Hematopoietic multipotent progenitor cell treated with erythropoietin and hydrocortisone succinate and interleukin-3 and kit ligand, for 8 days (in vitro differentiated cells): ENCODE results near the gene ATXN1.
"Not testable (repeated sequence)": the region's sequence is repeated elsewhere in the genome, so short reads cannot be mapped to it uniquely, and the experiment has no call there.

Experiments used
- DNase-seq: peaks from one replicate; pipeline ENCODE4 v3.0.0-alpha.2; 2015

Gene ATXN1

DNA sequence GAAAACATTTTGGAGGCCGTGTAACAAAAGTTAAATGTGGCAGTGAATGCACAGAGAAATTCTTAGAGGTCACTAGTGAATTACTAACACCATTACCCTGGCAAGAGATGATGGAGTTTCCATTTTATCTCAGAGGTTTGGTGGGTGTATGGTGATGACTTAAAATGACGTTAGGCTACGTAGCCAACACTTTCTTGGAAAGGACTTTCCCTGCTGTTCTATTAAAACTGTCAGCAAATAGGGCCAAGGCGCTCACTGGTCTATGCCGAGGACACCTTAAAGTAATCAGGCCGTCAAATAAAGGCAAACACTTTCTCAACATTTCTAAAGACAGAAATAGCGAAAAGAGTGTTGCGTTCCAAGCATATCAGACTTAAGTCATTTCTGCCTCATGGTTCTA, 362.1 kb downstream of the ATXN1 start:
- DNase-seq, result no peak

DNA sequence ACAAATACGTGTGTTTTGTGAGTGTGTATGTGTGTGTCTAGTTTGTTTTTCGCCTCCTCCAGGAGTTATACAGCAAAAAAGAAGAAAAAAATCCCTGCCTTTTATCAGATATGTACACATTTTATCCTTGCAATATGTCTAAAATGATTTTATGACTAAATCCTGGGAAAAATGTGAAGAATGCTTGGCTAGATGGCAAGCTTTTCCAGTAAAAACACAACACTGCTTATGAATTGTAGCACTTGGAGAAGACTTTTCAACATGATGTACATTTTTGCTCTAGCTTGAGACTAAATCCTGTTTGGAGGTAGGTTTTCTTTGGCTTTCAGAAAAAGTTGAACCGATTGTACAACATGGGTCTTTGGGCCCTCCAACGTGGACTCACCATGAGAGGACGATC, 362.7 kb downstream of the ATXN1 start:
- no peak for DNase-seq

DNA sequence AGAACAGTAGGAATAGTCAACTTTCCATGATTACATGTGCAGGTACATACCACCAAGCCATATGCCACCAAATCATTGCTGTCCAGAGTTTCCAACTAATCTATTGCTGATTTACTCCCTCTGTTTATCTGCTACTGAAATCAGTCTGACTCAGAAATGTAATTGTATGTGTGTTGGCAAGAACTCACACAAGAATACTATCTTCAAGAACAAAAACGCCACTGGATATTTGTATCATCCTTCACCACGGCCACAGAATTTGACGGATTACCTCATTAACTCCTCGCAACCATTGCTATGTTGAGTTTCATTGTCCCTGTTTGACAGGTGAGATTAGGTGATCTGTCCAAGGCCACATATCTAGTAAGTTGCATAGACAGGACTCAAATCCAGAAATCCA, 363.6 kb downstream of the ATXN1 start:
- DNase-seq, result no peak

DNA sequence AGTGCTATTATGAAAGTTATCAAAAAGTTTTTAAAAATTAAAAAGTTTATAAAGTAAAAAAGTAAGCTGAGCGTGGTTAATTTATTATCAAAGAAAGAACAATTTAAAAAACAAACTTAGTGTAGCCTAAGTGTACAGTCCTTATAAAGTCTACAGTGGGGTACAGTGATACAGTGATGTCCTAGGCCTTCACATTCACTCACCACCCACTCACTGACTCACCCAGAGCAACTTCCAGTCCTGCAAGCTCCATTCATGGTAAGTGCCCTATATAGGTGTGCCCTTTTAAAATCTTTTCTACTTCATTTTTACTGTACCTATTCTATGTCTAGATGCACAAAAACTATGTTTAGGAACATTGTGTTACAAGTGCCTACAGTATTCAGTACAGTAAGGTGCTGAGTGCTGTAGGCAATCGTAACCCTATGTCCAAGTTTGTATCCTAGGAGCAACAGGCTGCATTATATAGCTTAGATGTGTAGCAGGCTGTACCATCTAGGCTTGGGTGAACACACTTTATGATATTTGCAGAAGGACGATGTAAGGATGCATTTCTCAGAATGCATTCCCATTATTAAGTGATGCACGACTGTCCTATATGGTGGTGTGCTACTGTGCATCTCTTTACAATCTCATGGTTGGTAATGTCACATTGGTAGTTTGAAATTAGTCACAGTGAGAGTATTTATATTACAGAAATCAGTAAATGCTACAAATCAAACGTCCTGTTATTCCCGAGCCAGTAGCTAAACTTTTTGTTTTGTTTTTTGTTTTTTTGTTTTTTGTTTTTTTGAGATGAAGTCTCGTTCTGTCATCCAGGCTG, 364.6 kb downstream of the ATXN1 start:
- DNase-seq, result no peak

DNA sequence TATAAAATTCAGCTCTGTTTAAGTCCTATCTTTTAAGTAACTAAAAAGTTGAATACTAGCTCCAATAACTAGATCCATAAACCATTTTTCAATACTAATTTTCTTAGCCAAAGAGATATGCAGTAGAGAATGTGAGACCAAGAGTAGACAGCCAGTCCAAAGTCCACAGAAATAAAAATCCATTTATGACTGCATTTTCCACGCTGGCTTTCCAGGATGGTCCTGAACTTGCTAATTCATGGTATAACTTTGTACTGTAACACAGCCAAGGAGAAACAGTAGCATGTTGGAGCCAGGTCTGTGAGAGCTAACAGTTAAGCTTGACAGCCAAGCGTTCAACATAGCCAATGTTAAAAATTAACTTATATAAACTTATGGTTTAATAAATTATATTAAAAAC, 366.6 kb downstream of the ATXN1 start:
- no peak for DNase-seq

DNA sequence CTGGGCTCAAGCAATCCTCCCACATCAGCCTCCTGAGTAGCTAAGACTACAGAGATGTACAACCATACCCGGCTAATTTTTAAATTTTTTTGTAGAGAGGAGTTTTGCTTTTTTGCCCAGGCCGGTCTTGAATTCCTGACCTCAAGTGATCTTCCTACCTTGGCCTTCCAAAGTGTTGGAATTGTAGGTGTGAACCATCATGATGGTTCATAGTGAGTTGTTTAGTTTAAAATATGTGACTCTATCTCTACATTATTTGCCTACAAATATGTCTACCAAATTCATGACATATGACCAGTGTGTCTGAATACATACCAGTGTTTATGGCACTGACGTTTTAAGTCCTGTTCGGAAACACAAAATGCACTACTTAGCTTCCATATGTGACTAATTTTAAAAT, 367.9 kb downstream of the ATXN1 start:
- no peak for DNase-seq

DNA sequence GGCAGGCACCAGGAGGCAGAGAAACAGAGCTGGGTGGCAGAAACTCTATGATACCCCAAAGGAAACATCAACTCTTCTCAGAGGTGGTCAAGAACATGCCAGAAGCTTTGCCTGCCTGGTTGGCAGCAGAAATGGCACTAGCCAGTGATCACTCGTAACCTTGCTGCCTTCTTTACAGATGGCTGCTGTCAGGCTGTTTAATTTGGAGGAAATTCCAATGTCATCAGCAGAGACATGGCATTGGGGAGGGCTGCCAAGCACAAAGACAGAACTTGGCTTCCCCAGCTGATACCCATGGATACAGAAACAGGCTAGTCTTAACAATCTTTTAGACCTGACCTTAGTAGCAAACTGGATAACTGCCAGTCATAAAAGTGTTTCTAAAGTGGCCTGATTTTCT, 369.2 kb downstream of the ATXN1 start:
- no peak for DNase-seq

DNA sequence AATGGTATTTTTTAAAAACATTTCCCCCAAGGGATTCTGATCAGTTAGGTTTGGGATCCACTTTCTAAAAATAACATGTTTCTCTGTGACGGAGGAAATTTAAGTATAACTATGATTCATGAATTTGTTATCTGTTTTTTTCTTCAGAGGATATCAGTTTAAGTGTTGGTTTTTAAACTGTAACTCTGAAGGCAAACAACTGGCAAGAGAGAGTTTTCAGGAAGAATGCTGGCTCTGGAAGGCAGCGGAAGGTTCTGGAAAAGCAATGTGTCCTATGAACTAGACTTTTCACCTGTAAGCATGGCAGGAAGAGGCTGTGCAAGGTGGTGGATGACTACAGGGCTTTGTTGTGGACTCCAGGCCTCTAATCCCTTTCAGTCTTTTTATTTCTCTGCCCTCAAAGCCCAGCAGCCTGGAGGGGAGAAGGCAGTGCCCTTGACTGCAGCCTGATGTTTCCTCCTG, 369.8 kb downstream of the ATXN1 start:
- DNase-seq, result no peak

DNA sequence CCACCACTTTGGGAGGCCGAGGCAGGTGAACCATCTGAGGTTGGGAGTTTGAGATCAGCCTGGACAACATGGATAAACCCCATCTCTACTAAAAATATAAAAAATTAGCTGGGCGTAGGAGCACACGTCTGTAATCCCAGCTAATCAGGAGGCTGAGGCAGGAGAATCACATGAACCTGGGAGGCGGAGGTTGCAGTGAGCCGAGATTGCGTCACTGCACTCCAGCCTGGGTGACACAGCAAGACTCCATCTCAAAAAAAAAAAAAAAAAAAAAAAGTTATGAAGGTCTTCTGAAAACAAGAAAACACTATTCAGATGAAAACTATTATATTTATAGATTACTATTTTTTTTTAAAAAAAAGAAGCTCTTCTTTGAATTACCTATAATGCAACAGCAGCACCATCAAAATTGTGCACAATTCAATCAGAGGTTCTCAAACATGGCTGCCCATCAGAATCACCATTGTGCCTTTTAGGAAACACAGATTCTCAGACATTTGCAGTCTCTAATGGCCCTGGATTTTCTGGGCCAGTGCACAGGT, 370.3 kb downstream of the ATXN1 start:
- not testable (repeated sequence) for DNase-seq

DNA sequence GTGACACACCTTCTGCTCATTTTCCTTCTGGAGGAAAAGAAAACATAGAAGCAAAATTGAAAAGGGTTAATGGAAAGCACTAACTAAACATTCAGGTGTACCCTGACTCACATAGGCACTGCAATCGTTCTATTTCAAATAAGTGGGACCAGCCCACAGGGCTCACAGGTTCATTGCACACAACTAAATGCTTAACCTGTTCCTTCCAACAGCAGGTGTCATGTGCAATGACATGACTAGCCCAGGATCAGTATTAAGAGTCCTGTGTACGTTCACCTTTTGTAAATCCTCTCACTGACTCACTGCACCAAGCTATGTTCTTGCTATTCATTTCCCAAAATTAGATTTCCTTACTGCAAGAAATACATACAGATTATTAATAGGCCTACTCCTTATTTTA, 371.6 kb downstream of the ATXN1 start:
- DNase-seq, result no peak

DNA sequence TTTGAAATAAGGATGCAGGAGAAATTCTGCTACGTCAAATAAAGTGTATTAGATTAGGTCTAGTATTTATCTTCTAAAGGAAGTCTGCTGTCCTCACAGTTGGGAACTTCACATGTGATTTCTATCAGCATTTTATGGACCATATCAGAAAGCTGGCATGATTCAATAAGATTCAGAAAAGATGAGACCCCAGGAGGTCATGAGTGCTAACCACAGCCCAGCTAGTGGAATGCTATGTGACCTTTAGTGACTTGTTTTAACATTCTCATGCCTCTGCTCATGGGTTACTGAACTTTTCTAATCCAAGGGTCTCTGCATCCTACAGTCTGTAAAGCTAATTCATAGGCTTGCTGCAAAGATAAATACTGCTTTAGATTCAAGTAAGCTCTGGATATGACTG, 372.8 kb downstream of the ATXN1 start:
- DNase-seq, result no peak

DNA sequence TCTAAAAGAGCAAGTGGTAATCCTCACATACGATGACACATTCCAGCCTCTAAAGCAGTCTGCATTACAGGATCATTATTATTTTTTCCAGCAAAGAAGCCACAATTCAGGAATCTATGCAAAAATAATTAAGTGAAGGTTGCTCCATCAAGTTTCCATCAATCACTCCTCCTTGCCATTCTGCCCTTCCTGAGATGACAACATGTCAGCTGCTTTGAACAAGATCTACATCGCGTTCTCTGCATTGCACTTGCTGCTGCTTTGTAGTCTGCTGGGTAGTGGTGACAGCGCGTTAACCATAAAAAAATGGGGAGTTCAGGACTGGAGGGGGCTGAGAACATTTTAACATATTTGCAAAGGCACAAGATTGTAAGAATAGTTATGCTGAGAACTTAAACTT, 375.2 kb downstream of the ATXN1 start:
- no peak for DNase-seq

DNA sequence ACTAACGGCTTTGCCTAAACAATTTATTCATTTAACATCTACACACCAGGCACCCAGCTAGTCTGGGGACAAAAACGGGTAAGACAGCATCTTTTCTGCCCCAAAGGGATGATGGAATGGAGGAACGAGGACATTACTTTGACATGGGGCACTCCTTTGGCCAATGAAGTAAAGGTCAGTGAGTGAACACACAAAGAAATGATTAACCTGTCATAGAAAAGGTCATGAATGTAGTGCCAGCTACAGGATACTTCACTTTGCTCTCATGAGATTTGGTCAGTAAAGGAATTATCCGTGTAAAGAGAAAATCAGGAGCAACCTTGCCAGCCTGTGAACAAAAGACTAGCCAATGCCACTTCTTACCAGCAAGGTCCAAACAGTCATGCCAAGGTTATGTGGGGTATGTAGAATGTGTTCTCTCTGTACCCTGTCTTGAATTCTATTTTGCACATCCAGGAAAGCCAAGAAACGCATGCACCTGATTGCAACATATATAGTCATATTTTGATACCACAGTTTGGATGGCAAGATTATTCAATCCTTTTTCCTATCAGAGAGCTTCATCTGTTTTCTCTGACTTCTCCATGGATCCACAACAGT, 377.6 kb downstream of the ATXN1 start:
- no peak for DNase-seq

DNA sequence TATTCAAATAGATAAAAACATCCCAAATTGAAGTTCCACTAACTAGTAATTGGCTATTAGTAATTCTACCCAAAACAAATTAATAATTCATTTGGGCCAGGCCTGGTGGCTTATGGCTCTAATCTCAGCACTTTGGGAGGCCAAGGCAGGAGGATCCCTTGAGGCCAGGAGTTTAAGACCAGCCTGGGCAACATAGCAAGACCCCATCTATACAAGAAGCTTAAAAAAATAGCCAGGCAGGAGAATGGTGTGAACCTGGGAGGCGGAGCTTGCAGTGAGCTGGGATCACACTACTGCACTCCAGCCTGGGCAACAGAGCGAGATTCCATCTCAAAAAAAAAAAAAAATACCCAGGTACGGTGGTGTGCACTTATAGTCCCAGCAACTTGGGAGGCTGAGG, 379.3 kb downstream of the ATXN1 start:
- DNase-seq, result not testable (repeated sequence)

DNA sequence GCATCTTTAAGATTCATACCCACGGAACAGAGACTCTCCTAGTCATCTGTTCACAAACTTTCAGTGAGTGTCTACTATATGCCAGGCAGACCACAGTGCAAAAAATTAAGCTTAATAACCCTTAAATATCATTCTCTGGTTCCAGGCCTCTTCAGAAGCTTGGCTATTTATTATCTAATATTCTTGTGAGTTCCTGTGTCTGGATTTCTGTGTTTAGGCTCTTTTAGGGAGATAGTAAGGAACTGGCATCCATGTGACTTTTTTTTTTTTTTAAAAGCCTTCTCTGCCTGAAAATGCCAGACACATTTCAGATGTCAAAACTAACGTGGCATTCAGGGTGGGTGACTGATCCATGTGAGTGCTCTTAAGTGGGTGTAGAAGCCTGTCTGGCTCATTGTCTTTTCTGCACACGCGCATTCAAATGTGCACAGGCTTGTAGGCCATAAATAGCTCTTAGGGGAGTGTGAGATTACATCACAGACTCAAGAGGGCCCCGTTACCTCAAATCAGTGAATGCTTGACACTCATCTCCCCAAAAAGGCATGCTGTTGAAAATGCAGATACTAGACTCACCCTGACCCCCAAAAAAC, 380.9 kb downstream of the ATXN1 start:
- DNase-seq, result no peak

DNA sequence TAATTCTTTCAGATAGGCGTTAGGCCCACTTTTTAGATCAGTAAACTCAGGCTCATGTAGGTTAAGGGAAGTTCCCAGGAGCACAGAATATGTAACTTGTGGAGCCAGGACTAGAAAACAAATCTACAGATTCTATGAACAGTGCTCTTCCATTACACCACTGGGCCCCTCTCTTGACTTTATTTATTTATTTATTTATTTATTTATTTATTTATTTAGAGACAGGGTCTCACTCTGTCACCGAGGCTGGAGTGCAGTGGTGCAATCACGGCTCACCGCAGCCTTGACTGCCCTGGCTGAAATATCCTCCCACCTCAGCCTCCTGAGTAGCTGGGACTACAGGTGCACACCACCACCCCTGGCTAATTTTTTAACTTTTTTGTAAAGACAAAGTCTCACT, 382.9 kb downstream of the ATXN1 start:
- DNase-seq, result not testable (repeated sequence)

DNA sequence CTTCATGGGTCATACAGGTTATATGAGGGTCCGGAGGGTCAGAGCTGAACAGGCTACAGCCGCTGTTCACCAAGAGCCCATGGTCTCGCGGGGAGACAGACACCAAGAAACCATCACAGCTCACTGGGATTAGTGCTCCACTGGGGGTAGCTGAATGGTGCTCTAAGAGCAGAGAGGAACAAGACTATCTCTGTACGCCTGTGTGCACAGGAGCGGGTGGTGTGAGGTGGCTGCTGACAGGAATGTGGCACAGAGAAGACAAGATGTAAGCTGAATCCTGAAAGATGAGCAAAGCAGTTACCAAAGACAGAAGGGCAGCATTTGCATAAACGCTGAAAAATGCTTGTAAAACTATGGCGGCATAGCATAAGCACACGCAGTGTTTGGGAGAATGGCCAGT, 383.8 kb downstream of the ATXN1 start:
- no peak for DNase-seq

DNA sequence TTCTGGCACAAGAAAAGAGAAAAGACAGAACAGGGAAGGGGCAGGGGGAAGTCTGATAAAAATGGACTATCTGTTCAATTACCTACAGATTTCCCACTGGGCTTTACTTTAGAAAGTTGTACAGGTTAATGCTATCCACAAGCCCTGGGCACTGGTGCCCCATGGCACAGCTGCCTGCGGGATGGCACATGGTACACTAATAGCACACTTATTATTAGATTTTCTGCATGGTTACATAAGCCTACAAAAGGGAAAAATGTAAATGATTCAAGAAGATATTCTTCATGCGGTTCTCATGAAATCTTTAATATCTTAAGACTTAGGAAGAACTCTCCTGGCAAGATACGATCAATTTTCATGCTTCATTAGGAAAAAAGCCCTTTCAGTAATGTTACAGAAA, 385.4 kb downstream of the ATXN1 start:
- no peak for DNase-seq

DNA sequence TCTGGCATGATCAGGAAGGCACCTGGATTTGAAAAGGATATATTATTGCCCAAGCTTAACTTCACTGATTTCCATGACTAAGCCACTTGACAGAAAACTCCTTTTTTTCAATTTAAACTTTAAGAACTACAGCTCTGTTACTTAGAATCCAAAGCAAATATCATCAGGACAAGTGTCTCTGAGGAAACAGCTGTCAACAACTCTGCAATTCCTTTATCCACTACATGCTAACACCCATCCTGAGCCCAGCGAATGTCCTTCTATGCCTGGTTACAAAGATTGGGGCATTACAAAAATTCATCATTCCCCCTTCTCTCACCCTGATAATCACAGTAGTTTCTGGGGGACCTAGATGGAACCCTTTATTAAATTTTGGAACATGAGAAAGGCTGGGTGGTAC, 386.1 kb downstream of the ATXN1 start:
- DNase-seq, result no peak

DNA sequence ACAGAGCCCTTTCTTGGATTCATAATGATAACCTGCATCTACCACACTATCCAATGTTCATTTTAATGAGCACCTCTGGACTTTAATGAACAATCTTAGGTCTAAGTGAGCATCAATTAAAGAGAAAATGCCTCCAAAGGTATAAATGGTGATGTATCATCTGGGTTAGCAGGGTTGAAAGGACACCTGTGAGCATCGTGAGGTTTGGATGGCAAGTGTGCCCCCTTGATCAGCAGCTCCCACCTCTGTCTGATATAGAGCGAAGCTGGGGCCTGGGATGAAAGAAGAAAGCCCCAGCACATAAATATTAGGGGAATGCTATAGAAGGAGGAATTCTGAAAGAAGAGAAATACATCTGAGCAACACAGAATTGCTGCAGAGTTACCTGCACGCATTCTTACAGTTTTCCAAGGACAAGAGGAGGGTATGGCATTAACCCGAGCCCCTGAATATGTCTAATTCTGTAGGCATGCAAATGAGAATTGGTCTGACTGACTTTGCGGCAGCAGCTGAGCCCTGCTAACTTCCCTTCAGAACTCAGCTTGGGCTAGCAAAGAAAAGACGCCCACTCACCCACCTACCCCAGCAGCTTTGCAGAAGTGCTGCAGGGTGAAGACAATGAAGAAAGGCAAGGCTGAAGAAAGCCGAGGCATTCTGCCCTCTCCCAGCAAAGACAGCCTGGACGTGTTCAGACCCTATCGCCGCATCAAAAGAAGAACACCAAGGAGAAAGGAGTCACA, 386.6 kb downstream of the ATXN1 start:
- no peak for DNase-seq

DNA sequence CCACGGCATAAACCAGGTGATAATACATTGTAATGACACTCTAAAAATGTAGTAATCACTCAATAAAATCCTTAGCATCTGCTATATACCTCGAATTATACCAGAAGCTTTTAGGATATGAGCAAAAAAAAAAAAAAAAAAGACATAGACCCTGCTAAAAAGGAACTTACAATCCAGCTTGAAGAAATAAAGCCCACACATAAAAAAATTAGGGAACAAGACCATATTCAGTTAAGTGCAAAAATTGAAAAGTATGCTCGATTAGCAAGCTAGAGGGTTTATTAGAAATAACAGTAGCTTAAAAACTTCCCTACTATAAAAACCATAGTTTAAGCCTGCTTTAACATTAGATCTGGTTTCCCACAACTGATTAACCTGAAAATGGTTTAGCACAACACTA, 387.2 kb downstream of the ATXN1 start:
- no peak for DNase-seq

DNA sequence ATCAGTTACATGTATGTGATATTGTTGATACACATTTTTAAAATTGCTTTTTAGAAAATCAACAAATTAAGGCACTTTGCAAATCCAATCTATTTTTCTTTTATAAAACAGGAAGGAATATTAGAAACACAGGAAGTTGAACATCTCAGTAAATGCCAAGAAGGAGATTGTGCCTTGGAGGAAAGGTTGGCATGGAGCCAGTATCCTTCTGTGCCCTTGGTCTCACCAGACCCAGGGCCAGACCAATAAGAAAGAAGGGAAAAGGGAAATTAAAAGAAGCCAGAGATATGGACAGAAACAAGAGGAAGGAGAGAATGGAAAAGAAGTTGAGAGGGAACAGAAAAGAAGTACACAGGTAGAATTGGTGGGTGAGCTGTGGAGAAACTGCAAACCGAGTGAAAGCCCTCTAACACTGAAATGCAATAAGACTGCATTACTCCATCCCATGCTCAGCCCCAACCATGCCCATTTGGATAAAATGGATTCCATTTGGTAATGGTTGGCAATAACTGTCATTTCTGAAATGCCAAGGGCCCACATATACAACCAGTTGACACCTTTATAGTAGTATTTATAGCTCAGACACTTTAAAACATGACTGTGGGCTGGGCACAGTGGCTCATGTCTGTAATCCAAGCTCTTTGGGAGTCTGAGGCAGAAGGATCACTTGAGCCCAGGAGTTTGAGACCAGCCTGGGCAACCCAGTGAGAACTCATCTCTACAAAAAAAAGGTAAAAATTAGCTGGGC, 389.1 kb downstream of the ATXN1 start:
- no peak for DNase-seq

DNA sequence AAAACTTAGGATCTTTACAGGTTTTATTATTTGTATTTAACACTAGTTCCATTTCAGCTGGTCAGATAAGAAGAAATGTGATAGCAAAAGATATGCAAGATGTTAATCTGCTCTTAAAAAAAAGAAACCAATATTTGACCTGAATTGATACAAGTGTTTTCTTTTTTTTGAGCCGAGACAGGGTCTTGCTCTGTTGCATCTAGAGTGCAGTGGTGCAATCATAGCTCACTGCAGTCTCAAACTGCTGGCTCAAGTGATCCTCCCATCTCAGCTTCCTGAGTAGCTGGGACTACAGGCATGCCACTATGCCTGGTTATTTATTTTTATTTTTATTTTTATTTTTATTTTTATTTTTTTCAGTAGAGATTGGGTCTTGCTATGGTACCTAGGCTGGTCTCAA, 389.9 kb downstream of the ATXN1 start:
- DNase-seq, result no peak
